HEK293T (cell line): ENCODE measurements around the gene NBEA.

Experiments
- CTCF ChIA-PET: fragments of 350-600 bp; formaldehyde crosslinking; extraction: SDS; loops from one replicate; lab custom pipeline; 2021; ENCODE audit warnings: antibody characterized with exemption, inconsistent platforms; lab: Yijun Ruan, JAX
- POLR2A ChIA-PET: fragments of 350-600 bp; formaldehyde crosslinking; extraction: SDS; loops from one replicate; lab custom pipeline; 2020; ENCODE audit warnings: antibody characterized with exemption, inconsistent platforms; lab: Yijun Ruan, JAX
- DNase-seq: peaks from one replicate; pipeline ENCODE4 v3.0.0; 2012; ENCODE audit warnings: mixed read lengths; ENCODE audit errors: extremely low spot score
- ARNT ChIP-seq: fragments of 450-650 bp; IDR thresholded peaks from 2 replicates; pipeline ENCODE4 v1.6.1; 2017; ENCODE audit warnings: mild to moderate bottlenecking
- BHLHE40 ChIP-seq: fragments of 450-650 bp; IDR thresholded peaks from 2 replicates; pipeline ENCODE4 v1.6.1; 2016; ENCODE audit warnings: mild to moderate bottlenecking, moderate library complexity, borderline replicate concordance
- CTBP1 ChIP-seq: fragments of 450-650 bp; IDR thresholded peaks from 2 replicates; pipeline ENCODE4 v1.6.1; 2016; ENCODE audit warnings: borderline replicate concordance
- ELF4 ChIP-seq: fragments of 450-650 bp; IDR thresholded peaks from 2 replicates; pipeline ENCODE4 v1.6.1; 2017; ENCODE audit warnings: antibody characterized with exemption
- FOXA1 ChIP-seq: fragments of 450-650 bp; IDR thresholded peaks from 2 replicates; pipeline ENCODE4 v1.6.1; 2016; ENCODE audit warnings: mild to moderate bottlenecking
- FOXK2 ChIP-seq: fragments of 450-650 bp; IDR thresholded peaks from 2 replicates; pipeline ENCODE4 v1.6.1; 2016; ENCODE audit warnings: mild to moderate bottlenecking
- FOXM1 ChIP-seq: fragments of 450-650 bp; IDR thresholded peaks from 2 replicates; pipeline ENCODE4 v1.6.1; 2017; ENCODE audit warnings: mild to moderate bottlenecking, borderline replicate concordance
- HDGF ChIP-seq: fragments of 450-650 bp; IDR thresholded peaks from 2 replicates; pipeline ENCODE4 v1.6.1; 2017; ENCODE audit warnings: antibody characterized with exemption, borderline replicate concordance
- L3MBTL2 ChIP-seq: fragments of 450-650 bp; conservative IDR thresholded peaks from 2 replicates; pipeline ENCODE4 v1.6.1; 2016; ENCODE audit warnings: mild to moderate bottlenecking
- LEF1 ChIP-seq: fragments of 450-650 bp; IDR thresholded peaks from 2 replicates; pipeline ENCODE4 v1.6.1; 2017; ENCODE audit warnings: mild to moderate bottlenecking, borderline replicate concordance
- NFRKB ChIP-seq: fragments of 450-650 bp; IDR thresholded peaks from 2 replicates; pipeline ENCODE4 v1.6.1; 2016; ENCODE audit warnings: mild to moderate bottlenecking, moderate library complexity
- PKNOX1 ChIP-seq: fragments of 450-650 bp; IDR thresholded peaks from 2 replicates; pipeline ENCODE4 v1.6.1; 2016
- SP1 ChIP-seq: fragments of 450-650 bp; IDR thresholded peaks from 2 replicates; pipeline ENCODE4 v1.6.1; 2017
- SUZ12 ChIP-seq: fragments of 450-650 bp; IDR thresholded peaks from 2 replicates; pipeline ENCODE4 v1.6.1; 2016; ENCODE audit warnings: mild to moderate bottlenecking
- TARDBP ChIP-seq: fragments of 450-650 bp; IDR thresholded peaks from 2 replicates; pipeline ENCODE4 v1.6.1; 2016
- ZNF384 ChIP-seq: fragments of 450-650 bp; IDR thresholded peaks from 2 replicates; pipeline ENCODE4 v1.6.1; 2016

The NBEA gene

GRCh38 chr13:35162420-35162819, 220.3 kb downstream of the NBEA start:
- no peak for TF ChIP-seq FOXK2
- TF ChIP-seq HDGF: no peak
- no peak for TF ChIP-seq BHLHE40
- ChIA-PET CTCF (interaction anchor here (0.7 kb wide), 1 partner anchor 911 kb away, joined by 4 read pairs; no protein-coding TSS in a partner anchor), POLR2A (no interaction called here)
- DNase-seq: no peak

- no peak for TF ChIP-seq L3MBTL2
- TF ChIP-seq LEF1: no peak
- POLR2A ChIA-PET: no interaction called here
- DNase-seq: no peak
- CTCF ChIA-PET: interaction anchor here (0.8 kb wide), 1 partner anchor 1233 kb away, joined by 3 read pairs; no protein-coding TSS in a partner anchor
Observed at GRCh38 chr13:35163674-35164073, 221.6 kb downstream of the NBEA start.

- ChIA-PET POLR2A (no interaction called here), CTCF (interaction anchor here (0.8 kb wide), 1 partner anchor 1234 kb away, joined by 3 read pairs; no protein-coding TSS in a partner anchor)
- peak; percentile 37 for DNase-seq
- TF ChIP-seq FOXK2 (no peak), PKNOX1 (no peak), FOXA1 (no peak), HDGF (no peak), NFRKB (no peak), SUZ12 (no peak), TARDBP (no peak), ARNT (no peak), L3MBTL2 (no peak), FOXM1 (no peak), SP1 (no peak)
Observed at GRCh38 chr13:35164324-35164932, 222.4 kb downstream of the NBEA start.

GRCh38 chr13:35165205-35165604, 223.1 kb downstream of the NBEA start:
- TF ChIP-seq ELF4: no peak
- TF ChIP-seq L3MBTL2: no peak
- TF ChIP-seq NFRKB: no peak
- no peak for TF ChIP-seq HDGF
- TF ChIP-seq ZNF384: no peak
- TF ChIP-seq PKNOX1: no peak
- no peak for TF ChIP-seq SUZ12
- no peak for TF ChIP-seq FOXM1
- no peak for TF ChIP-seq BHLHE40
- TF ChIP-seq SP1: no peak
- no peak for TF ChIP-seq ARNT
- no peak for TF ChIP-seq FOXA1
- no peak for TF ChIP-seq CTBP1
- TF ChIP-seq TARDBP: no peak
- no peak for TF ChIP-seq LEF1
- no peak for TF ChIP-seq FOXK2
- ChIA-PET CTCF (no interaction called here), POLR2A (no interaction called here)
- DNase-seq: no peak

- ChIA-PET CTCF (no interaction called here), POLR2A (no interaction called here)
Observed at GRCh38 chr13:35179494-35179893, 237.4 kb downstream of the NBEA start.

GRCh38 chr13:35179920-35180663, 238.0 kb downstream of the NBEA start:
- ChIA-PET CTCF (no interaction called here), POLR2A (no interaction called here)
- DNase-seq: no peak
- TF ChIP-seq ELF4 (no peak), TARDBP (no peak), NFRKB (no peak), SP1 (no peak), L3MBTL2 (no peak), PKNOX1 (no peak), ZNF384 (no peak), FOXA1 (no peak), CTBP1 (no peak), HDGF (no peak), FOXM1 (no peak), ARNT (no peak), FOXK2 (no peak)

More at GRCh38 chr13:35179494-35179893, 237.4 kb downstream of the NBEA start:
- no peak for DNase-seq
- no peak for TF ChIP-seq PKNOX1
- no peak for TF ChIP-seq SP1
- no peak for TF ChIP-seq SUZ12
- no peak for TF ChIP-seq ZNF384
